Right renal pelvis (tissue), 4 donors: ENCODE data around the gene EPS15. TPM values are rescaled to one million over a fixed set of nuclear protein-coding genes. Genes with fewer than 3 reads are reported as not detected.
"Not testable (repeated sequence)": the region's sequence is repeated elsewhere in the genome, so short reads cannot be mapped to it uniquely, and the experiment has no call there.

Source experiments
- DNase-seq, 4 donors: peaks; one replicate each; pipeline ENCODE4 v3.0.0-alpha.2; 2013; ENCODE audit warnings: low read depth in 4 of 4, low spot score in 3 of 4, missing footprints in 1 of 4
- polyA plus RNA-seq, 4 donors: library from polyadenylated mRNA; unstranded; fragments of 120-200 nt; gene quantifications; one replicate each; pipeline ENCODE4 v1.2.1, GENCODE V29; 2013; ENCODE audit not compliant: insufficient read length in 4 of 4

Gene EPS15
- polyA plus RNA-seq, 4 donors = 37.5 to 50.8 (median 45.6) TPM

- no peak for DNase-seq
Measured at GRCh38 chr1:51433972-51434510, 85.0 kb downstream of the EPS15 start.

- no peak for DNase-seq
Measured at GRCh38 chr1:51433269-51433971, 85.6 kb downstream of the EPS15 start.

GRCh38 chr1:51432146-51432545 lies 86.9 kb downstream of the EPS15 start:
- no peak for DNase-seq

- DNase-seq = no peak
Measured at GRCh38 chr1:51427438-51427837, 91.6 kb downstream of the EPS15 start.

GRCh38 chr1:51425955-51426354 lies 93.1 kb downstream of the EPS15 start:
- DNase-seq = no peak

GRCh38 chr1:51425273-51425672 lies 93.8 kb downstream of the EPS15 start:
- DNase-seq = no peak

- DNase-seq = no peak
Measured at GRCh38 chr1:51423073-51423821, 95.8 kb downstream of the EPS15 start.

- no peak for DNase-seq
Measured at GRCh38 chr1:51422367-51423072, 96.5 kb downstream of the EPS15 start.

- peak; percentile 38 to 61 (median 53) for DNase-seq
Measured at GRCh38 chr1:51421964-51422363, 97.1 kb downstream of the EPS15 start.

- no peak for DNase-seq
Measured at GRCh38 chr1:51420867-51421627, 98.0 kb downstream of the EPS15 start.

- no peak for DNase-seq
Measured at GRCh38 chr1:51418384-51418959, 100.6 kb downstream of the EPS15 start.

GRCh38 chr1:51417496-51418383 lies 101.3 kb downstream of the EPS15 start:
- DNase-seq = no peak

GRCh38 chr1:51416910-51417309 lies 102.2 kb downstream of the EPS15 start:
- DNase-seq = no peak

GRCh38 chr1:51415963-51416362 lies 103.1 kb downstream of the EPS15 start:
- DNase-seq = no peak

- DNase-seq = no peak
Measured at GRCh38 chr1:51414811-51415210, 104.3 kb downstream of the EPS15 start.

GRCh38 chr1:51411820-51412219 lies 107.2 kb downstream of the EPS15 start:
- not testable (repeated sequence) for DNase-seq

- no peak for DNase-seq
Measured at GRCh38 chr1:51410568-51411460, 108.3 kb downstream of the EPS15 start.
